Measurements from ENCODE around the gene CRACDL. TPM values are rescaled to one million over a fixed set of nuclear protein-coding genes. Genes with fewer than 3 reads are reported as not detected.

The CRACDL gene
- total RNA-seq, 4 donors from 2014 or later, result 0.94 to 5.8 (median 1.8) TPM

DNA sequence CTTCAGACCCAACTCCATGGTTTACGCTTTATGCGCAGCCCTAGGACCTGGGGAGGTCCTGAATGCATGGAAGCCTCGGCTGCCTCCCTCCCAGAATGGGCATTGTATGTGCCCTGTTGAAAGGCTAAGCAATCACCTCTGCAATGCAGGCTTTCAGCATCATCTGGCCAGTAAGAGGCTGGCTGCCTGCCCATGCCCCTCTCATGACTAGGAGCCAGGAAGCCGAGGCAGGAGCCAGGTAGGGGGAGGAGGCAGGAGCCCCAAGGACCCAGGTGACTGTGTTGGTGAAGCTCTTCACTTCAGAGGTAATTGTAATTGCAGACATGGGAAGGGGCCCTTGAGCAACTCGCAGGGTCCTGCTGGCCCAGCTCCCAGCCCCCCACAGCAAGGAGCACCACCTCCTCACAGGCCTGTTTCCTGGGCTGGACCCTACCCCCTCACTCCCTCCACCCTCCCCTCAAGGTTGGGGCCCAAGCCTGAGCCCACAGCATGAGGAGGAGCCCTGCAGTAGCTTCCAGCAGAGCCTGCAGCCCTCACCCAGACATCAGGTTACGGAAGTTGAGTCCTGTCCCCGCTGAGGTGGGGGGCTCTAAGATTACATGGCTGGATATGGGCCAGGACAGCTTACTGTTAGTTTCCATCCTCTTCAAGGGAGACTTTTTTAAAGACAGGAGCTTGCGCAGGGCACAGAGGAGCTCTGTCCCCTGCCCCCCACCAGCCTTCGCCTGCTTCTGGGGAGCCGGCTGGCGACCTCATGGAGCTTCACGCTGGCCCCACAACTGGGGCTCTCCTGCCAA, 21.9 kb downstream of the CRACDL start:
- Histone ChIP-seq H3K27ac (no peak overlapping the region), H3K4me3 (no peak overlapping the region), H3K27me3 (peaks cover 6% of the 10 kb centered on the region), H3K36me3 (no peaks in the 10 kb centered on the region), H3K4me1 (peaks cover 0 to 19% (median 2%) of the 10 kb centered on the region in 3 donors), H3K9me3 (no peaks in the 10 kb centered on the region)
- ATAC-seq, result no peak
- TF ChIP-seq POLR2AphosphoS5 (IDR thresholded peaks at IDR 0.05) (no peak), POLR2A (IDR thresholded peaks at IDR 0.05) (no peak), CTCF (IDR thresholded peaks at IDR 0.05) (no peak)
- WGBS, 2 donors (ENCODE audit: low coverage in 1 of 2), result 100% methylated on average over 2 of the region's 12 CpGs; no CpG with 5 or more reads in 1 of the 2 donors

DNA sequence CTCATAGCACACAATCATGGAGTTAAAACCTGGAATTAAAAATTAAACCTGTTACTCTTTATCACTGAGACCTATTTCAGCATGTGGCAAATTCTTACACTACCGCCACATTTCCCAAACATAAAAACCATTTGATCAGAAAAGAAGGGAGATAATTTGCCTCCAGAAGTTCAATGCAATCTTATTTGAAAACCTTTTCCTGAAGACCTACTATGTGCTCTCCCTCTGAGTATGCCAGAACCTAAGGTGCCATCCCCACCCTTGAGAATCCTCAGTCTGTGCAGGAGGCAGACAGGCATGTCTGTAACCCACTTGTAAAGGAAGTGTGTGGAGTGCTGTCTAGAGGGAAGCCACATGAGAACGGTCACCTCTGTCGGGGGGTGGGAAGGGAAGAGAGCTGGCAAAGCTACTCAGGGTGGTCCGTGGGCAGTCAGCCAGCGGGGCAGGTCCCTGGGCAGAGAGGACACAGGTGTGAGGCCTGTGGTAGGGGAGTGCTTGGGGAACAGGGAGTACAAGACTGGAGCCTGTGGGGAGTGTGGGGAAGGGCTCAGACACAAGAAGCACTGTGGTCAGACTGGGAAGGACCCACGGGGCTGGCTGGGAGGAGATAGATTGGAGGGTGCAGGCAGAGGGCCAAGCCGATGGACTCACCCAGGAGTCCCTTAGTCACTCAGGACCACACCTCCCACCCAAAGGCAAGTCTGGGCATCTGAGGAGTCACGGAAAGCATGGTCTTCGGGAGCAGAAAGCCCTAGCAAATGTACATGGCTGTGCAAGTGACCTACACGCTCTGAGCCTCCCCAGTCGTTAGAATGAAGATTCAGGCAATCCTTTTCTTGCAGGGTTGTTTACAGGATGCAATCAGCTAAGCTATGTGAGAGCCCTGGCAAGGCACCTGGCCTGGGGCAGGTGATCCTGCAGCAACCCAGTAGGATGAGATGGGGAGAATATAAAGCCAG, 22.8 kb downstream of the CRACDL start:
- no peaks in the 10 kb centered on the region for H3K9me3 ChIP-seq
- WGBS, 2 donors (ENCODE audit: low coverage in 1 of 2), result 58 to 72% methylated on average over 2 to 3 of the region's 11 CpGs
- H3K27me3 ChIP-seq, result peaks cover 6% of the 10 kb centered on the region
- H3K4me3 ChIP-seq, result no peak overlapping the region
- no peaks in the 10 kb centered on the region for H3K36me3 ChIP-seq
- ATAC-seq, result no peak
- H3K27ac ChIP-seq, result no peak overlapping the region
- no peak for TF ChIP-seq POLR2A (IDR thresholded peaks at IDR 0.05)
- TF ChIP-seq POLR2AphosphoS5 (IDR thresholded peaks at IDR 0.05), result no peak
- no peak for TF ChIP-seq EP300 (IDR thresholded peaks at IDR 0.05)
- no peak for TF ChIP-seq CTCF (IDR thresholded peaks at IDR 0.05)
- peaks cover 0 to 24% (median 2%) of the 10 kb centered on the region in 3 donors for H3K4me1 ChIP-seq

- ATAC-seq, result no peak
- H3K9me3 ChIP-seq, result no peaks in the 10 kb centered on the region
- WGBS, 2 donors (ENCODE audit: low coverage in 1 of 2), result 38 to 100% methylated on average over 1 to 5 of the region's 18 CpGs
- no peak overlapping the region for H3K27ac ChIP-seq
- TF ChIP-seq EP300 (IDR thresholded peaks at IDR 0.05) (no peak), POLR2A (IDR thresholded peaks at IDR 0.05) (no peak), CTCF (IDR thresholded peaks at IDR 0.05) (no peak), POLR2AphosphoS5 (IDR thresholded peaks at IDR 0.05) (peak; percentile 79)
- H3K36me3 ChIP-seq, result no peaks in the 10 kb centered on the region
- peaks cover 0 to 24% (median 2%) of the 10 kb centered on the region in 3 donors for H3K4me1 ChIP-seq
- H3K27me3 ChIP-seq, result peaks cover 6% of the 10 kb centered on the region
- H3K4me3 ChIP-seq, result no peak overlapping the region
These were observed 23.7 kb downstream of the CRACDL start for GRCh38 chr2:98912221-98912851.

GRCh38 chr2:98911376-98912154, 24.5 kb downstream of the CRACDL start:
- peaks cover 0 to 24% (median 2%) of the 10 kb centered on the region in 3 donors for H3K4me1 ChIP-seq
- no peak for TF ChIP-seq POLR2AphosphoS5 (IDR thresholded peaks at IDR 0.05)
- TF ChIP-seq EP300 (IDR thresholded peaks at IDR 0.05), result no peak
- TF ChIP-seq CTCF (IDR thresholded peaks at IDR 0.05), result no peak
- no peak for TF ChIP-seq POLR2A (IDR thresholded peaks at IDR 0.05)
- no peaks in the 10 kb centered on the region for H3K36me3 ChIP-seq
- no peak overlapping the region for H3K4me3 ChIP-seq
- 78 to 89% methylated on average over 3 to 8 of the region's 17 CpGs for WGBS, 2 donors (ENCODE audit: low coverage in 1 of 2)
- H3K27me3 ChIP-seq, result peaks cover 6% of the 10 kb centered on the region
- no peak for ATAC-seq
- no peaks in the 10 kb centered on the region for H3K9me3 ChIP-seq
- H3K27ac ChIP-seq, result no peak overlapping the region

Measured in gastroesophageal sphincter (tissue), 4 donors.